ENCODE measurements around the gene RAB37. TPM values are rescaled to one million over a fixed set of nuclear protein-coding genes. Genes with fewer than 3 reads are reported as not detected.

RAB37 gene, protein sequence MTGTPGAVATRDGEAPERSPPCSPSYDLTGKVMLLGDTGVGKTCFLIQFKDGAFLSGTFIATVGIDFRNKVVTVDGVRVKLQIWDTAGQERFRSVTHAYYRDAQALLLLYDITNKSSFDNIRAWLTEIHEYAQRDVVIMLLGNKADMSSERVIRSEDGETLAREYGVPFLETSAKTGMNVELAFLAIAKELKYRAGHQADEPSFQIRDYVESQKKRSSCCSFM
- total RNA-seq (2021; ENCODE audit: unreplicated experiment) (1.5 TPM), Bru-seq, nascent RNA (percentile 3 among the genes with signal in this experiment), BruChase-seq, experiment 1, labeled RNA remaining after a 2-hour chase (percentile 7 among the genes with signal in this experiment), BruChase-seq, experiment 2, labeled RNA remaining after a 6-hour chase (percentile 11 among the genes with signal in this experiment)
- 1.2 TPM for polyA plus RNA-seq (2012; ENCODE audit: insufficient read length)
- long read RNA-seq, partial matches to known transcripts = 0 of 2 reads
- long read RNA-seq, other reads (novel, unspliced or antisense) = 2 of 2 reads

DNA sequence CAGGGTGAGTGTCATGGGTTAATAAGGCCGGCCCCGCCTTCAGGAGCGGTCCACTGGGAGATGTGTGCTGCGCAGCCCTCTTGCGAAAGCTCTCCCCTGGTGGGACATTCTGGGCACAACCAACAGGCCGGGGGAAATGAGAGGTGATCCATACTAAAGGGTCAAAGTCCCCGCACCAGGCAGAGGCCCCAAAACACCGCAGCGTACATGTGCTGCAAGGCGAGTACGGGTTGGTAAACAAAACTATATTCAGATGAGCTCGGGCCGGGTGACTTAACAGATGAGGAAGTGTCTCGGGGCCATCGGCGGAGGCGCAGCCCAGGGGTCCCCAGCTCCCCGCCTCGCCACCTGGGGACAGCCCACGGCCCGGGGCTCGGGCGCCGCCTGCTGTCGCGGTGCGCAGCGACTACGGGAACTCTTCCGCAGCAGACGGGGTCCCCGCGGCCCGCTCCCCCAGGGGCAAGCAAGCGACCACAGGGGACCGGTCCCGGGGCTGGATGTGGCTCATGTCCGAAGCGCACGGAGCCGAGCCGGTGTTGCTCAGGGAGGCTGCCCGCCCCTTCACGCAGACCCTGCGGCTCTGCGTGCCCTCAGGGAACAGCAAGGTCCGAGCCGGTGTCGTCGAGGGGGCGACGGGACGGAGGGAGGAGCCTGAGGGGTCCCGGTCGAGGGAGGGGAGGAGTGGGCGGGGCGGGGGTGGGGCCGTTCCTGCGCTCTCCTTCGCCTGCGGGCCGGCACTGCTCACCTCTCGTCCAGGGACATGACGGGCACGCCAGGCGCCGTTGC, at the start of gene RAB37:
Gene RAB37 (plus strand): TSS at position 744 of the 786 bp plus-strand sequence. CDS start 17 bp downstream, at position 761.
- peak; percentile 57 for ATAC-seq
- H3K9me3 ChIP-seq (ENCODE audit: control insufficient read depth, insufficient read depth, low read depth, low read length) = no peaks in the 10 kb centered on the region
- BruUV-seq (replicated peaks) = no TSS peak
- H3K27me3 ChIP-seq (ENCODE audit: control insufficient read depth, insufficient read depth, low read length) = 0 out of 2 replicates have a peak, but pooled peaks cover 3% of the 10 kb centered on the region
- peak within 1 kb of the TSS; percentile 28 to 53 for H3K4me3 ChIP-seq (ENCODE audit: low read depth in 2 of 2, low read length in 2 of 2)
- peaks cover 7% of the 10 kb centered on the region for H3K4me1 ChIP-seq (ENCODE audit: control insufficient read depth, insufficient read depth, low read length)
- H3K36me3 ChIP-seq (ENCODE audit: control insufficient read depth, insufficient read depth, low read length) = no peaks in the 10 kb centered on the region
- intact Hi-C loops (cut with micrococcal nuclease; ENCODE audit: unreplicated experiment) = loop anchor here (1.0 to 5.0 kb wide), 2 partner anchors 79 to 169 kb away; partner anchors contain the start of gene CD300H
- no peak within 1 kb of the TSS for H3K27ac ChIP-seq (ENCODE audit: low read length)
- POLR2A ChIA-PET = interaction anchor here (0.6 kb wide), 2 partner anchors 33 to 114 kb away, joined by 6 to 8 read pairs; no protein-coding TSS in a partner anchor
- in situ Hi-C loops (cut with HindIII; ENCODE audit: low pct_unique_long_range_greater_than_20kb, low sequenced_read_pairs) = no loop called here
- CTCF ChIA-PET = interaction anchor here (0.7 to 3.6 kb wide), 6 partner anchors 9 to 171 kb away, joined by 3 to 103 read pairs (median 4); no protein-coding TSS in a partner anchor
- DNase-seq (ENCODE audit: low read depth, low spot score) = no peak
- TF ChIP-seq TCF7L2 (IDR thresholded peaks at IDR 0.05; ENCODE audit: low read depth, low read length) (no peak), SIN3A (IDR thresholded peaks at IDR 0.05; ENCODE audit: borderline replicate concordance, insufficient read depth, low read depth, low read length) (no peak), POLR2AphosphoS5 (IDR thresholded peaks at IDR 0.05; ENCODE audit: low read depth, low read length) (no peak)
- TF ChIP-seq, protein P1, sequence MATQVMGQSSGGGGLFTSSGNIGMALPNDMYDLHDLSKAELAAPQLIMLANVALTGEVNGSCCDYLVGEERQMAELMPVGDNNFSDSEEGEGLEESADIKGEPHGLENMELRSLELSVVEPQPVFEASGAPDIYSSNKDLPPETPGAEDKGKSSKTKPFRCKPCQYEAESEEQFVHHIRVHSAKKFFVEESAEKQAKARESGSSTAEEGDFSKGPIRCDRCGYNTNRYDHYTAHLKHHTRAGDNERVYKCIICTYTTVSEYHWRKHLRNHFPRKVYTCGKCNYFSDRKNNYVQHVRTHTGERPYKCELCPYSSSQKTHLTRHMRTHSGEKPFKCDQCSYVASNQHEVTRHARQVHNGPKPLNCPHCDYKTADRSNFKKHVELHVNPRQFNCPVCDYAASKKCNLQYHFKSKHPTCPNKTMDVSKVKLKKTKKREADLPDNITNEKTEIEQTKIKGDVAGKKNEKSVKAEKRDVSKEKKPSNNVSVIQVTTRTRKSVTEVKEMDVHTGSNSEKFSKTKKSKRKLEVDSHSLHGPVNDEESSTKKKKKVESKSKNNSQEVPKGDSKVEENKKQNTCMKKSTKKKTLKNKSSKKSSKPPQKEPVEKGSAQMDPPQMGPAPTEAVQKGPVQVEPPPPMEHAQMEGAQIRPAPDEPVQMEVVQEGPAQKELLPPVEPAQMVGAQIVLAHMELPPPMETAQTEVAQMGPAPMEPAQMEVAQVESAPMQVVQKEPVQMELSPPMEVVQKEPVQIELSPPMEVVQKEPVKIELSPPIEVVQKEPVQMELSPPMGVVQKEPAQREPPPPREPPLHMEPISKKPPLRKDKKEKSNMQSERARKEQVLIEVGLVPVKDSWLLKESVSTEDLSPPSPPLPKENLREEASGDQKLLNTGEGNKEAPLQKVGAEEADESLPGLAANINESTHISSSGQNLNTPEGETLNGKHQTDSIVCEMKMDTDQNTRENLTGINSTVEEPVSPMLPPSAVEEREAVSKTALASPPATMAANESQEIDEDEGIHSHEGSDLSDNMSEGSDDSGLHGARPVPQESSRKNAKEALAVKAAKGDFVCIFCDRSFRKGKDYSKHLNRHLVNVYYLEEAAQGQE (IDR thresholded peaks at IDR 0.05; ENCODE audit: insufficient read depth in 1 of 2, low read depth in 2 of 2, low read length in 1 of 2) = no peak
- TF ChIP-seq, protein P2, sequence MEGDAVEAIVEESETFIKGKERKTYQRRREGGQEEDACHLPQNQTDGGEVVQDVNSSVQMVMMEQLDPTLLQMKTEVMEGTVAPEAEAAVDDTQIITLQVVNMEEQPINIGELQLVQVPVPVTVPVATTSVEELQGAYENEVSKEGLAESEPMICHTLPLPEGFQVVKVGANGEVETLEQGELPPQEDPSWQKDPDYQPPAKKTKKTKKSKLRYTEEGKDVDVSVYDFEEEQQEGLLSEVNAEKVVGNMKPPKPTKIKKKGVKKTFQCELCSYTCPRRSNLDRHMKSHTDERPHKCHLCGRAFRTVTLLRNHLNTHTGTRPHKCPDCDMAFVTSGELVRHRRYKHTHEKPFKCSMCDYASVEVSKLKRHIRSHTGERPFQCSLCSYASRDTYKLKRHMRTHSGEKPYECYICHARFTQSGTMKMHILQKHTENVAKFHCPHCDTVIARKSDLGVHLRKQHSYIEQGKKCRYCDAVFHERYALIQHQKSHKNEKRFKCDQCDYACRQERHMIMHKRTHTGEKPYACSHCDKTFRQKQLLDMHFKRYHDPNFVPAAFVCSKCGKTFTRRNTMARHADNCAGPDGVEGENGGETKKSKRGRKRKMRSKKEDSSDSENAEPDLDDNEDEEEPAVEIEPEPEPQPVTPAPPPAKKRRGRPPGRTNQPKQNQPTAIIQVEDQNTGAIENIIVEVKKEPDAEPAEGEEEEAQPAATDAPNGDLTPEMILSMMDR (IDR thresholded peaks at IDR 0.05) = peak; percentile 85

DNA sequence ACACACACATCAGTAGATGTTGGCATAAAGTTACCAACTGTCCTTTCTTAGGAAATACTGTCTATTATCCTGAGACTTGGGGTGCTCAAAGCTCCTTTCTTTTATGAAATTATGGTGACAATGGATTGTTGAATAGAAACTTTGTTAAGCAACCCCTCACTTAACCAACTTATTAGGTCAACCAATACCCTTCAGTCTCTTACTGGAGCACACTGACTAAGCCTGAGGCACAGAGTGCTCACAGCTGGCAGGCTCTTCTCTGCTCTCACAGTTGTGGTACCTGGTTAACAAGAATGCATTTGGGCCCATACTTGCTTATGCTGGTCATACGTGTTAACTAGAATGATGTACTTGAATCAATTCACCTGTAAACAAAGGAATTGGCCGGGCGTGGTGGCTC, 49.2 kb upstream of the RAB37 start:
- no TSS peak for BruUV-seq (replicated peaks)
- in situ Hi-C loops (cut with HindIII; ENCODE audit: low pct_unique_long_range_greater_than_20kb, low sequenced_read_pairs) (no loop called here), intact Hi-C loops (cut with micrococcal nuclease; ENCODE audit: unreplicated experiment) (no loop called here)
- Histone ChIP-seq H3K9me3 (ENCODE audit: control insufficient read depth, insufficient read depth, low read depth, low read length) (no peaks in the 10 kb centered on the region), H3K4me3 (ENCODE audit: low read depth in 2 of 2, low read length in 2 of 2) (no peak overlapping the region), H3K4me1 (ENCODE audit: control insufficient read depth, insufficient read depth, low read length) (no peaks in the 10 kb centered on the region), H3K27me3 (ENCODE audit: control insufficient read depth, insufficient read depth, low read length) (no peaks in the 10 kb centered on the region; the same call in none of the 2 replicates), H3K27ac (ENCODE audit: low read length) (no peak overlapping the region), H3K36me3 (ENCODE audit: control insufficient read depth, insufficient read depth, low read length) (no peaks in the 10 kb centered on the region)
- no peak for TF ChIP-seq POLR2AphosphoS5 (IDR thresholded peaks at IDR 0.05; ENCODE audit: low read depth, low read length)
- ChIA-PET POLR2A (no interaction called here), CTCF (no interaction called here)
- DNase-seq (ENCODE audit: low read depth, low spot score) (no peak), ATAC-seq (no peak)
